H9 (cell line): Measurements from ENCODE around the gene TTC23. TPM values are rescaled to one million over a fixed set of nuclear protein-coding genes. Genes with fewer than 3 reads are reported as not detected.

ENCODE experiments used
- DNase-seq: peaks from one replicate; pipeline ENCODE4 v3.0.0-alpha.2; 2017
- H2AFZ ChIP-seq: one replicate; pipeline ENCODE4 v1.6.1; 2013; ENCODE audit warnings: mild to moderate bottlenecking, low read length, control low read depth, moderate library complexity
- H2AK5ac ChIP-seq: 2 replicates; pipeline ENCODE4 v1.6.1; 2013; ENCODE audit warnings: low read length, control low read depth, mixed read lengths; ENCODE audit not compliant: insufficient read length
- H2BK120ac ChIP-seq: one replicate; pipeline ENCODE4 v1.6.1; 2013; ENCODE audit warnings: low read depth, mild to moderate bottlenecking, low read length, control low read depth, inconsistent platforms; ENCODE audit not compliant: poor library complexity, severe bottlenecking
- H2BK12ac ChIP-seq: 2 replicates; pipeline ENCODE4 v1.6.1; 2013; ENCODE audit warnings: low read length, control low read depth, mixed read lengths, low read depth; ENCODE audit not compliant: insufficient read length
- H2BK15ac ChIP-seq: 2 replicates; pipeline ENCODE4 v1.6.1; 2013; ENCODE audit warnings: low read depth, low read length, control low read depth
- H2BK20ac ChIP-seq: one replicate; pipeline ENCODE4 v1.6.1; 2013; ENCODE audit warnings: low read depth, mild to moderate bottlenecking, low read length, control low read depth, inconsistent platforms; ENCODE audit not compliant: poor library complexity, severe bottlenecking
- H2BK5ac ChIP-seq: 2 replicates; pipeline ENCODE4 v1.6.1; 2013; ENCODE audit warnings: low read length, control low read depth, mixed read lengths; ENCODE audit not compliant: insufficient read length
- H3K14ac ChIP-seq: 2 replicates; pipeline ENCODE4 v1.6.1; 2013; ENCODE audit warnings: low read length, control low read depth; ENCODE audit not compliant: insufficient read depth
- H3K18ac ChIP-seq: 2 replicates; pipeline ENCODE4 v1.6.1; 2013; ENCODE audit warnings: low read depth, mild to moderate bottlenecking, mixed read lengths, low read length, control low read depth; ENCODE audit not compliant: insufficient read length
- H3K23ac ChIP-seq: 2 replicates; pipeline ENCODE4 v1.6.1; 2013; ENCODE audit warnings: low read length, control low read depth, mixed read lengths, low read depth; ENCODE audit not compliant: insufficient read length
- H3K23me2 ChIP-seq: 2 replicates; pipeline ENCODE4 v1.6.1; 2013; ENCODE audit warnings: low read depth, mild to moderate bottlenecking, mixed read lengths, low read length, control low read depth; ENCODE audit not compliant: insufficient read length, poor library complexity, severe bottlenecking
- H3K27ac ChIP-seq: 2 replicates; pipeline ENCODE4 v1.5.1; 2013; ENCODE audit warnings: low read length, control low read depth, mixed read lengths, low read depth; ENCODE audit not compliant: insufficient read length
- H3K27me3 ChIP-seq: 2 replicates; pipeline ENCODE4 v1.6.1; 2013; ENCODE audit warnings: low read length, control low read depth, inconsistent platforms; ENCODE audit not compliant: insufficient read depth
- H3K4ac ChIP-seq: 2 replicates; pipeline ENCODE4 v1.6.1; 2013; ENCODE audit warnings: low read depth, mild to moderate bottlenecking, control low read depth, inconsistent platforms, low read length, moderate library complexity
- H3K4me1 ChIP-seq: 2 replicates; pipeline ENCODE4 v1.6.1; 2013; ENCODE audit warnings: low read length, control low read depth, inconsistent platforms; ENCODE audit not compliant: insufficient read depth
- H3K4me2 ChIP-seq: 2 replicates; pipeline ENCODE4 v1.6.1; 2013; ENCODE audit warnings: low read length, control low read depth, mixed read lengths; ENCODE audit not compliant: insufficient read length, insufficient read depth
- H3K56ac ChIP-seq: 2 replicates; pipeline ENCODE4 v1.6.1; 2013; ENCODE audit warnings: low read depth, mild to moderate bottlenecking, mixed read lengths, low read length, control low read depth; ENCODE audit not compliant: insufficient read length
- H3K79me1 ChIP-seq: 2 replicates; pipeline ENCODE4 v1.6.1; 2013; ENCODE audit warnings: low read depth, mild to moderate bottlenecking, moderate library complexity, low read length, control low read depth, inconsistent platforms; ENCODE audit not compliant: insufficient read depth, poor library complexity, severe bottlenecking
- H3K79me2 ChIP-seq: 2 replicates; pipeline ENCODE4 v1.6.1; 2013; ENCODE audit warnings: low read length, control low read depth, inconsistent platforms; ENCODE audit not compliant: insufficient read depth
- H3K9ac ChIP-seq: 2 replicates; pipeline ENCODE4 v1.6.1; 2013; ENCODE audit warnings: low read length, control low read depth, mixed read lengths; ENCODE audit not compliant: insufficient read length; ENCODE audit errors: extremely low read depth
- H3K9me3 ChIP-seq: one replicate; pipeline ENCODE4 v1.6.1; 2013; ENCODE audit warnings: low read depth, low read length, inconsistent platforms; ENCODE audit not compliant: control insufficient read depth
- H3T11ph ChIP-seq: one replicate; pipeline ENCODE4 v1.6.1; 2013; ENCODE audit warnings: mild to moderate bottlenecking, low read length, control low read depth, inconsistent platforms
- H4K20me1 ChIP-seq: one replicate; pipeline ENCODE4 v1.6.1; 2013; ENCODE audit not compliant: control insufficient read depth, insufficient read length, insufficient read depth
- H4K5ac ChIP-seq: 2 replicates; pipeline ENCODE4 v1.6.1; 2013; ENCODE audit warnings: low read depth, mild to moderate bottlenecking, mixed read lengths, low read length, control low read depth; ENCODE audit not compliant: insufficient read length
- H4K8ac ChIP-seq: replicated peaks from 2 replicates; pipeline ENCODE4 v1.6.1; 2013; ENCODE audit warnings: low read length, control low read depth, mixed read lengths, low read depth; ENCODE audit not compliant: insufficient read length
- H4K91ac ChIP-seq: 2 replicates; pipeline ENCODE4 v1.6.1; 2013; ENCODE audit warnings: low read depth, mild to moderate bottlenecking, moderate library complexity, mixed read lengths, low read length, control low read depth; ENCODE audit not compliant: insufficient read length
- H3K27ac Mint-ChIP-seq, 3 experiments: 2 replicates in 2 of 3; 3 replicates in 1 of 3; pipeline ENCODE4 v1.8.0; 2020 to 2021; ENCODE audit warnings: mixed read lengths in 3 of 3, mild to moderate bottlenecking in 1 of 3, moderate library complexity in 1 of 3
- H3K27me3 Mint-ChIP-seq: 2 replicates; pipeline ENCODE4 v1.8.0; 2021; ENCODE audit warnings: low read depth, mild to moderate bottlenecking, moderate library complexity, mixed read lengths
- H3K36me3 Mint-ChIP-seq, 3 experiments: 2 replicates in 2 of 3; 3 replicates in 1 of 3; pipeline ENCODE4 v1.8.0; 2020 to 2021; ENCODE audit warnings: low read depth in 3 of 3, mixed read lengths in 3 of 3; ENCODE audit not compliant: insufficient read depth in 1 of 3
- H3K4me1 Mint-ChIP-seq, 2 experiments: 2 replicates each; pipeline ENCODE4 v1.8.0; 2020; ENCODE audit warnings: mixed read lengths in 2 of 2
- H3K4me3 Mint-ChIP-seq, 2 experiments: 2 replicates in 1 of 2; 3 replicates in 1 of 2; pipeline ENCODE4 v1.8.0; 2020 to 2021; ENCODE audit warnings: mild to moderate bottlenecking in 2 of 2, mixed read lengths in 2 of 2, moderate library complexity in 1 of 2
- H3K9me3 Mint-ChIP-seq, 2 experiments: 2 replicates in 1 of 2; 3 replicates in 1 of 2; pipeline ENCODE4 v1.8.0; 2020; ENCODE audit warnings: mild to moderate bottlenecking in 2 of 2, mixed read lengths in 2 of 2, moderate library complexity in 1 of 2
- CTCF ChIP-seq: fragments of 200-600 bp; sonication (generic); conservative IDR thresholded peaks from 3 replicates; pipeline ENCODE4 v1.8.0; 2021; ENCODE audit warnings: antibody characterized with exemption, mild to moderate bottlenecking
- WGBS: extraction: QIAGEN DNeasy Blood & Tissue Kit; methylation state at CpG from one replicate; pipeline ENCODE4 v1.1.7; 2013; ENCODE audit warnings: missing lambda C conversion rate, low lambda C conversion rate, mixed read lengths; ENCODE audit not compliant: insufficient read length; ENCODE audit errors: extremely low coverage; 5-methylcytosine and 5-hydroxymethylcytosine counted together
- total RNA-seq: library from RNA; stranded (reverse); gene quantifications from 2 replicates; pipeline ENCODE4 v1.2.1, GENCODE V29; 2021

The TTC23 gene
- total RNA-seq, 1 experiment from 2014 or later: 14.3 TPM

DNA sequence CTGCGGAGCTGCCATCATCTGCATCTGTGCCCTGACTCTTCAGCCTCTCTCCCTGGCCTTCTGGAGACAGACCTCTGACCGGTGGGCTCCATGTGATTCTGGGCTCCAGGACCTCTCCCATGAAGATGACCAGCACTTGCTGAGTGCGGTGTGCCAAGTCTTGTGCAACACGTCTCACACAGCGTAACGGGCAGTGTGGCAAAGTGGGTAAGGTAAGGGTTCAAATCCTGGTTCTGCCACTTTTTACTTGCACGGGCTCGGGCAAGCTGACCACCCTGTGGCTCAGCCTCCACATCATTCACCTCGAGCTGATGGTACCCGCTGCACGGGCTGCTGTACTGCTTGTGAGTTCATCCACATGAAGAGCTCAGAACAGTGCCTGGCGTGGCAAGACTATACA is 151.0 kb downstream of the TTC23 start:
- Histone ChIP-seq H3K4me2 (no peak overlapping the region), H2BK15ac (no peak overlapping the region), H4K20me1 (no peaks in the 10 kb centered on the region), H3K4me1 (no peaks in the 10 kb centered on the region), H2BK120ac (no peak overlapping the region), H2BK12ac (no peak overlapping the region), H3K27me3 (peaks cover 6% of the 10 kb centered on the region; the same call in 1 of the 2 replicates), H4K5ac (no peak overlapping the region), H2BK20ac (no peak overlapping the region), H3K9me3 (no peaks in the 10 kb centered on the region), H2AK5ac (no peak overlapping the region), H3K23ac (no peak overlapping the region), H2BK5ac (no peak overlapping the region), H3K56ac (no peak overlapping the region), H3T11ph (no peak overlapping the region), H3K9ac (no peak overlapping the region), H3K14ac (no peak overlapping the region), H3K4ac (no peak overlapping the region), H3K79me1 (no peaks in the 10 kb centered on the region), H2AFZ (no peak overlapping the region), H3K23me2 (peaks cover 6% of the 10 kb centered on the region), H4K8ac (no peak overlapping the region), H3K79me2 (no peaks in the 10 kb centered on the region), H3K18ac (no peak overlapping the region), H3K27ac (no peak overlapping the region), H4K91ac (no peak overlapping the region)
- H3K27me3 Mint-ChIP-seq: peaks cover 65% of the 10 kb centered on the region
- no peak for TF ChIP-seq CTCF
- no CpG with 5 or more reads among the region's 12 CpGs for WGBS
- H3K4me1 Mint-ChIP-seq: peaks cover 9 to 10% of the 10 kb centered on the region in 2 experiments
- no peak for DNase-seq
- no peak overlapping the region for H3K4me3 Mint-ChIP-seq
- no peaks in the 10 kb centered on the region; a peak in 1 of 5 replicates for H3K9me3 Mint-ChIP-seq
- no peak overlapping the region for H3K27ac Mint-ChIP-seq
- H3K36me3 Mint-ChIP-seq: no peaks in the 10 kb centered on the region; a peak in 1 of 7 replicates
